NCI-H510A treated with DMSO at 0.1 percent for 48 hours (cell line): Measurements from ENCODE around the gene RPP30.

Experiments used
- DNase-seq: peaks from one replicate; lab custom pipeline; 2025; lab: John Stamatoyannopoulos, UW

The RPP30 gene

DNA sequence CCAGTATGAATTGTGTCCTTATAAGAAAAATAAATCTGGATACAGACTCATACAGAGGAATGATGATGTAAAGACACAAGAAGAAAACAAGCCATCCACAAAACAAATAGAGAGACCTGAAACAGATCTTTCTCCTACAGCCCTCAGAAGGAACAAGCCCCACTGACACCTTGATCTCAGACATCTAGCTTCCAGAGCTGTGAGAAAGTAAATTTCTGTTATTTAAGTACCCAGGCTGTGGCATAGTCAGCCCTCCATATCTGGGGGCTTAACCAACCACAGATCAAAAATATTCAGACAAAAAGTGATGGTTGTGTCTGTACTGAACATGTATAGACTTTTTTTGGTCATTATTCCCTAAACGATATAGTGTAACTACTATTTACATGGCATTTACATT is 73.0 kb downstream of the RPP30 start:
- DNase-seq, result no peak

DNA sequence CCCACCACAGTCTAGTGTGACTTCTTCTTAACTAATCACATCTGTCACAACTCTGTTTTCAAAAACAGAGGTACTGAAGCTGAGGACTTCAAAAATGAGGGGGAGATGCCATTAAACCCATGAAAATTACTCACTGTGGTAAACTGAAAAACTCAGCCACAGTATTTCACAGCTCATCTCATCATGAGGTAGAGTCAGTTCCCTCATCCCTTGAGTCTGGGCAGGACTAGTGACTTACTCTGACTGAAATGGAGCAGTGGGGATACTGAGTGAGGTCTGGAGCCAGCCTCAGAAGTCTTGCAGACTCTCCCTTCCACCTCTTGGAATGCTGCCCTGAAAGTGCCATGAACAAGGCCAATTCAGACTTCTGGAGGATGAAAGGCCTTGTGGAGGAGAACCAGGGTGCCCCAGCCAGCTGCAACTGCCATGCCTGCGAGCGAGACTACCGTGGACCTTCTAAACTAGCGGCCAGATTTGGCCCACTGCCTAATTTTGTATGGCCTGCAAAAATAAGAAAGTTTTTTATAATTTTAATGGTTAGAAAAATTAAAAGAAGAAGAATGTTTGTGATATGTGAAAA is 73.8 kb downstream of the RPP30 start:
- no peak for DNase-seq

DNA sequence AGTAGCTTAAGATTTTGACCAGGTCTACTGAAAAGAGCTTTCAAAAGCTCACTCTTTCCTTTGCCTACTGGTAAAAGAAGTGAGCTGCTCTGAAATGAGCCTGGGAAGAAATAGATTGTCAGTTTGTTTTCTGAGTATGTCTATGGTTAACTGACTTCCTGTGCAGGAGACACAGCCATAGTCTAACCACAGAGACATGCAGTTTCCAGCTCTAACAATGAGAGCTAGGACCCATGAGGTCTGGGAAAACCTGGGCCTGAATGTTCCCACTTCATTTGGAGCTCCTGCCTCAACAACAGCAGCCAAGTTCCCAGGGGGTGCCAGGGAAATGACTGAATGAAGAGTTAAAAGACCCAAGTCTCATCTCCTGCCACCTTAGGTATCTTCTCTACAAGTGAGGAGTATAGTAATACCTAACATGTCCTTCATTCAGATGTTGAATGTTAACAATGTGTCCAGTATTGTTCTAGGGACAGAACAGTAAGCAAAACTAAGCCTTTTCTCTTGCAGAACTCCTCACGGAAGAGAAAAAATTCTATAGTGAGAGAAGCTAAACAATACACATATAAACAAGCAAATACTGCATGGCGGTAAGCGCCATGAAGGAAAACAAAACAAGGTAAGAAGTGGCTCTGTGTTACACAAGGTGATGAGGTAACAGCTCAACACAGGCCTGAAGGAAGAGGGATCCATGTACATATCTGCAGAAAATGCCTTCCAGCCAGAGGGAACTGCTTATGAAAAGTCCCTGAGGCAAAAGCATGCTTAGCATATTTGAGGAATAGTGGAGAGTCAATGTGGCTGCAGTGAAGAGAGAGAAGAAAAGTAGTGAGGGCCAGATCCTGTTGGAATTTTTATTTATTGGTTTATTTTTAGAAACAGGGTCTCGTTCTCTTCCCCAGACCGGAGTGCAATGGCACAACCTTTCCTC is 75.5 kb downstream of the RPP30 start:
- DNase-seq, result no peak
